H9 (cell line): Measurements from ENCODE around the gene SHC1. TPM values are rescaled to one million over a fixed set of nuclear protein-coding genes. Genes with fewer than 3 reads are reported as not detected.

Source experiments
- DNase-seq: peaks from one replicate; pipeline ENCODE4 v3.0.0-alpha.2; 2017
- H2AFZ ChIP-seq: one replicate; pipeline ENCODE4 v1.6.1; 2013; ENCODE audit warnings: mild to moderate bottlenecking, low read length, control low read depth, moderate library complexity
- H2AK5ac ChIP-seq: 2 replicates; pipeline ENCODE4 v1.6.1; 2013; ENCODE audit warnings: low read length, control low read depth, mixed read lengths; ENCODE audit not compliant: insufficient read length
- H2BK120ac ChIP-seq: one replicate; pipeline ENCODE4 v1.6.1; 2013; ENCODE audit warnings: low read depth, mild to moderate bottlenecking, low read length, control low read depth, inconsistent platforms; ENCODE audit not compliant: poor library complexity, severe bottlenecking
- H2BK12ac ChIP-seq: 2 replicates; pipeline ENCODE4 v1.6.1; 2013; ENCODE audit warnings: low read length, control low read depth, mixed read lengths, low read depth; ENCODE audit not compliant: insufficient read length
- H2BK15ac ChIP-seq: 2 replicates; pipeline ENCODE4 v1.6.1; 2013; ENCODE audit warnings: low read depth, low read length, control low read depth
- H2BK20ac ChIP-seq: one replicate; pipeline ENCODE4 v1.6.1; 2013; ENCODE audit warnings: low read depth, mild to moderate bottlenecking, low read length, control low read depth, inconsistent platforms; ENCODE audit not compliant: poor library complexity, severe bottlenecking
- H2BK5ac ChIP-seq: 2 replicates; pipeline ENCODE4 v1.6.1; 2013; ENCODE audit warnings: low read length, control low read depth, mixed read lengths; ENCODE audit not compliant: insufficient read length
- H3K14ac ChIP-seq: 2 replicates; pipeline ENCODE4 v1.6.1; 2013; ENCODE audit warnings: low read length, control low read depth; ENCODE audit not compliant: insufficient read depth
- H3K18ac ChIP-seq: 2 replicates; pipeline ENCODE4 v1.6.1; 2013; ENCODE audit warnings: low read depth, mild to moderate bottlenecking, mixed read lengths, low read length, control low read depth; ENCODE audit not compliant: insufficient read length
- H3K23ac ChIP-seq: 2 replicates; pipeline ENCODE4 v1.6.1; 2013; ENCODE audit warnings: low read length, control low read depth, mixed read lengths, low read depth; ENCODE audit not compliant: insufficient read length
- H3K23me2 ChIP-seq: 2 replicates; pipeline ENCODE4 v1.6.1; 2013; ENCODE audit warnings: low read depth, mild to moderate bottlenecking, mixed read lengths, low read length, control low read depth; ENCODE audit not compliant: insufficient read length, poor library complexity, severe bottlenecking
- H3K27ac ChIP-seq: 2 replicates; pipeline ENCODE4 v1.5.1; 2013; ENCODE audit warnings: low read length, control low read depth, mixed read lengths, low read depth; ENCODE audit not compliant: insufficient read length
- H3K27me3 ChIP-seq: 2 replicates; pipeline ENCODE4 v1.6.1; 2013; ENCODE audit warnings: low read length, control low read depth, inconsistent platforms; ENCODE audit not compliant: insufficient read depth
- H3K4ac ChIP-seq: 2 replicates; pipeline ENCODE4 v1.6.1; 2013; ENCODE audit warnings: low read depth, mild to moderate bottlenecking, control low read depth, inconsistent platforms, low read length, moderate library complexity
- H3K4me1 ChIP-seq: 2 replicates; pipeline ENCODE4 v1.6.1; 2013; ENCODE audit warnings: low read length, control low read depth, inconsistent platforms; ENCODE audit not compliant: insufficient read depth
- H3K4me2 ChIP-seq: 2 replicates; pipeline ENCODE4 v1.6.1; 2013; ENCODE audit warnings: low read length, control low read depth, mixed read lengths; ENCODE audit not compliant: insufficient read length, insufficient read depth
- H3K56ac ChIP-seq: 2 replicates; pipeline ENCODE4 v1.6.1; 2013; ENCODE audit warnings: low read depth, mild to moderate bottlenecking, mixed read lengths, low read length, control low read depth; ENCODE audit not compliant: insufficient read length
- H3K79me1 ChIP-seq: 2 replicates; pipeline ENCODE4 v1.6.1; 2013; ENCODE audit warnings: low read depth, mild to moderate bottlenecking, moderate library complexity, low read length, control low read depth, inconsistent platforms; ENCODE audit not compliant: insufficient read depth, poor library complexity, severe bottlenecking
- H3K79me2 ChIP-seq: 2 replicates; pipeline ENCODE4 v1.6.1; 2013; ENCODE audit warnings: low read length, control low read depth, inconsistent platforms; ENCODE audit not compliant: insufficient read depth
- H3K9ac ChIP-seq: 2 replicates; pipeline ENCODE4 v1.6.1; 2013; ENCODE audit warnings: low read length, control low read depth, mixed read lengths; ENCODE audit not compliant: insufficient read length; ENCODE audit errors: extremely low read depth
- H3K9me3 ChIP-seq: one replicate; pipeline ENCODE4 v1.6.1; 2013; ENCODE audit warnings: low read depth, low read length, inconsistent platforms; ENCODE audit not compliant: control insufficient read depth
- H3T11ph ChIP-seq: one replicate; pipeline ENCODE4 v1.6.1; 2013; ENCODE audit warnings: mild to moderate bottlenecking, low read length, control low read depth, inconsistent platforms
- H4K20me1 ChIP-seq: one replicate; pipeline ENCODE4 v1.6.1; 2013; ENCODE audit not compliant: control insufficient read depth, insufficient read length, insufficient read depth
- H4K5ac ChIP-seq: 2 replicates; pipeline ENCODE4 v1.6.1; 2013; ENCODE audit warnings: low read depth, mild to moderate bottlenecking, mixed read lengths, low read length, control low read depth; ENCODE audit not compliant: insufficient read length
- H4K8ac ChIP-seq: replicated peaks from 2 replicates; pipeline ENCODE4 v1.6.1; 2013; ENCODE audit warnings: low read length, control low read depth, mixed read lengths, low read depth; ENCODE audit not compliant: insufficient read length
- H4K91ac ChIP-seq: 2 replicates; pipeline ENCODE4 v1.6.1; 2013; ENCODE audit warnings: low read depth, mild to moderate bottlenecking, moderate library complexity, mixed read lengths, low read length, control low read depth; ENCODE audit not compliant: insufficient read length
- H3K27ac Mint-ChIP-seq, 3 experiments: 2 replicates in 2 of 3; 3 replicates in 1 of 3; pipeline ENCODE4 v1.8.0; 2020 to 2021; ENCODE audit warnings: mixed read lengths in 3 of 3, mild to moderate bottlenecking in 1 of 3, moderate library complexity in 1 of 3
- H3K27me3 Mint-ChIP-seq: 2 replicates; pipeline ENCODE4 v1.8.0; 2021; ENCODE audit warnings: low read depth, mild to moderate bottlenecking, moderate library complexity, mixed read lengths
- H3K36me3 Mint-ChIP-seq, 3 experiments: 2 replicates in 2 of 3; 3 replicates in 1 of 3; pipeline ENCODE4 v1.8.0; 2020 to 2021; ENCODE audit warnings: low read depth in 3 of 3, mixed read lengths in 3 of 3; ENCODE audit not compliant: insufficient read depth in 1 of 3
- H3K4me1 Mint-ChIP-seq, 2 experiments: 2 replicates each; pipeline ENCODE4 v1.8.0; 2020; ENCODE audit warnings: mixed read lengths in 2 of 2
- H3K4me3 Mint-ChIP-seq, 2 experiments: 2 replicates in 1 of 2; 3 replicates in 1 of 2; pipeline ENCODE4 v1.8.0; 2020 to 2021; ENCODE audit warnings: mild to moderate bottlenecking in 2 of 2, mixed read lengths in 2 of 2, moderate library complexity in 1 of 2
- H3K9me3 Mint-ChIP-seq, 2 experiments: 2 replicates in 1 of 2; 3 replicates in 1 of 2; pipeline ENCODE4 v1.8.0; 2020; ENCODE audit warnings: mild to moderate bottlenecking in 2 of 2, mixed read lengths in 2 of 2, moderate library complexity in 1 of 2
- WGBS: extraction: QIAGEN DNeasy Blood & Tissue Kit; methylation state at CpG from one replicate; pipeline ENCODE4 v1.1.7; 2013; ENCODE audit warnings: missing lambda C conversion rate, low lambda C conversion rate, mixed read lengths; ENCODE audit not compliant: insufficient read length; ENCODE audit errors: extremely low coverage; 5-methylcytosine and 5-hydroxymethylcytosine counted together
- total RNA-seq: library from RNA; stranded (reverse); gene quantifications from 2 replicates; pipeline ENCODE4 v1.2.1, GENCODE V29; 2021
- TF ChIP-seq, protein P1 (sequence below): fragments of 200-600 bp; sonication (generic); conservative IDR thresholded peaks from 3 replicates; pipeline ENCODE4 v1.8.0; 2021; ENCODE audit warnings: antibody characterized with exemption, mild to moderate bottlenecking

The SHC1 gene
- total RNA-seq, 1 experiment from 2014 or later: 168 TPM

DNA sequence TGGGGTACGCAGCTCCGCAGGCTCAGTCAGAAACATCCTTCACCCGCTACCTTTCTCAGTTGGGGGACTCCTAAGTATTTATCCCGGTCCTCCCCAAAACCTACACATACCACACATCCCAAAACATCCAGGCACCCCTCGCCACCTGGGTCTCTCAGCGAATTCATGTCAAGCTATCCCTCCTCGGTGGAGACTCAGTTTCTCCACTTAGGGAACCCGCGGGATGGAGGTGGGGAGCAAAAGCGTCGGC, 30.8 kb upstream of the SHC1 start:
- H4K20me1 ChIP-seq: no peaks in the 10 kb centered on the region
- DNase-seq: no peak
- no peak overlapping the region for H2BK5ac ChIP-seq
- no peaks in the 10 kb centered on the region; the same call in 1 of the 2 replicates for H3K79me2 ChIP-seq
- no peak overlapping the region for H2AK5ac ChIP-seq
- WGBS: no CpG with 5 or more reads among the region's 11 CpGs
- H3K4ac ChIP-seq: no peak overlapping the region
- H3K9me3 ChIP-seq: no peaks in the 10 kb centered on the region
- no peak overlapping the region for H3K18ac ChIP-seq
- H4K8ac ChIP-seq: no peak overlapping the region
- H3T11ph ChIP-seq: no peak overlapping the region
- H3K56ac ChIP-seq: no peak overlapping the region
- Mint-ChIP-seq H3K4me1 (peaks cover 29 to 43% of the 10 kb centered on the region in 2 experiments), H3K9me3 (peaks cover 0 to 2% of the 10 kb centered on the region in 2 experiments; a peak in 3 of 5 replicates), H3K4me3 (peak overlapping the region; percentile 93 to 97), H3K27me3 (peaks cover 3% of the 10 kb centered on the region), H3K27ac (peak overlapping the region in 1 of 3 experiments; percentile 84; a peak in 2 of 7 replicates), H3K36me3 (no peaks in the 10 kb centered on the region; a peak in 2 of 7 replicates)
- H3K27me3 ChIP-seq: no peaks in the 10 kb centered on the region
- H4K5ac ChIP-seq: no peak overlapping the region
- no peak overlapping the region for H2BK120ac ChIP-seq
- H3K23me2 ChIP-seq: peaks cover 26% of the 10 kb centered on the region
- no peak overlapping the region for H3K14ac ChIP-seq
- H3K4me2 ChIP-seq: peak overlapping the region; percentile 90
- peaks cover 5% of the 10 kb centered on the region; the same call in 1 of the 2 replicates for H3K4me1 ChIP-seq
- H2BK12ac ChIP-seq: no peak overlapping the region
- H3K27ac ChIP-seq: no peak overlapping the region
- no peak overlapping the region for H2BK15ac ChIP-seq
- no peak overlapping the region for H2BK20ac ChIP-seq
- H4K91ac ChIP-seq: no peak overlapping the region
- TF ChIP-seq, protein P1, sequence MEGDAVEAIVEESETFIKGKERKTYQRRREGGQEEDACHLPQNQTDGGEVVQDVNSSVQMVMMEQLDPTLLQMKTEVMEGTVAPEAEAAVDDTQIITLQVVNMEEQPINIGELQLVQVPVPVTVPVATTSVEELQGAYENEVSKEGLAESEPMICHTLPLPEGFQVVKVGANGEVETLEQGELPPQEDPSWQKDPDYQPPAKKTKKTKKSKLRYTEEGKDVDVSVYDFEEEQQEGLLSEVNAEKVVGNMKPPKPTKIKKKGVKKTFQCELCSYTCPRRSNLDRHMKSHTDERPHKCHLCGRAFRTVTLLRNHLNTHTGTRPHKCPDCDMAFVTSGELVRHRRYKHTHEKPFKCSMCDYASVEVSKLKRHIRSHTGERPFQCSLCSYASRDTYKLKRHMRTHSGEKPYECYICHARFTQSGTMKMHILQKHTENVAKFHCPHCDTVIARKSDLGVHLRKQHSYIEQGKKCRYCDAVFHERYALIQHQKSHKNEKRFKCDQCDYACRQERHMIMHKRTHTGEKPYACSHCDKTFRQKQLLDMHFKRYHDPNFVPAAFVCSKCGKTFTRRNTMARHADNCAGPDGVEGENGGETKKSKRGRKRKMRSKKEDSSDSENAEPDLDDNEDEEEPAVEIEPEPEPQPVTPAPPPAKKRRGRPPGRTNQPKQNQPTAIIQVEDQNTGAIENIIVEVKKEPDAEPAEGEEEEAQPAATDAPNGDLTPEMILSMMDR: no peak
- H3K23ac ChIP-seq: no peak overlapping the region
- no peaks in the 10 kb centered on the region for H3K79me1 ChIP-seq
- H3K9ac ChIP-seq: no peak overlapping the region
- H2AFZ ChIP-seq: no peak overlapping the region
